PC-9 (cell line): ENCODE measurements around the gene TMEM87A.

Source experiments
- CTCF ChIP-seq: fragments of 200-600 bp; sonication (generic); conservative IDR thresholded peaks from 2 replicates; pipeline ENCODE4 v1.6.1; 2017; ENCODE audit warnings: mixed run types, antibody characterized with exemption, mild to moderate bottlenecking, moderate library complexity
- EZH2 ChIP-seq: fragments of 200-600 bp; sonication (generic); IDR thresholded peaks from 2 replicates; pipeline ENCODE4 v1.8.0; 2017; ENCODE audit warnings: antibody characterized with exemption, low read depth

GRCh38 chr15:42199126-42199525 lies 74.1 kb downstream of the TMEM87A start:
- TF ChIP-seq CTCF: no peak
- no peak for TF ChIP-seq EZH2
